ES-I3 (cell line): ENCODE results near the gene CXCR4.

ENCODE experiments used
- H3K36me3 ChIP-seq: 2 replicates; pipeline ENCODE4 v1.6.1; 2013; ENCODE audit warnings: mild to moderate bottlenecking, low read length, control low read depth, moderate library complexity; ENCODE audit not compliant: insufficient read depth
- H3K4me1 ChIP-seq: 2 replicates; pipeline ENCODE4 v1.6.1; 2013; ENCODE audit warnings: mild to moderate bottlenecking, control low read depth, low read length; ENCODE audit not compliant: insufficient read depth
- H3K9ac ChIP-seq: 2 replicates; pipeline ENCODE4 v1.6.1; 2013; ENCODE audit warnings: low read depth, mild to moderate bottlenecking, low read length, moderate library complexity
- H3K9me3 ChIP-seq: 2 replicates; pipeline ENCODE4 v1.6.1; 2013; ENCODE audit warnings: mild to moderate bottlenecking, low read length, moderate library complexity; ENCODE audit not compliant: control insufficient read depth, insufficient read depth

CXCR4 gene

GRCh38 chr2:136065384-136065783 is 52.6 kb downstream of the CXCR4 start:
- no peak overlapping the region for H3K9ac ChIP-seq
- H3K9me3 ChIP-seq, result no peaks in the 10 kb centered on the region
- no peaks in the 10 kb centered on the region; the same call in 1 of the 2 replicates for H3K4me1 ChIP-seq
- H3K36me3 ChIP-seq, result no peaks in the 10 kb centered on the region
